Measurements from ENCODE around the gene RAPGEF4.

The RAPGEF4 gene

DNA sequence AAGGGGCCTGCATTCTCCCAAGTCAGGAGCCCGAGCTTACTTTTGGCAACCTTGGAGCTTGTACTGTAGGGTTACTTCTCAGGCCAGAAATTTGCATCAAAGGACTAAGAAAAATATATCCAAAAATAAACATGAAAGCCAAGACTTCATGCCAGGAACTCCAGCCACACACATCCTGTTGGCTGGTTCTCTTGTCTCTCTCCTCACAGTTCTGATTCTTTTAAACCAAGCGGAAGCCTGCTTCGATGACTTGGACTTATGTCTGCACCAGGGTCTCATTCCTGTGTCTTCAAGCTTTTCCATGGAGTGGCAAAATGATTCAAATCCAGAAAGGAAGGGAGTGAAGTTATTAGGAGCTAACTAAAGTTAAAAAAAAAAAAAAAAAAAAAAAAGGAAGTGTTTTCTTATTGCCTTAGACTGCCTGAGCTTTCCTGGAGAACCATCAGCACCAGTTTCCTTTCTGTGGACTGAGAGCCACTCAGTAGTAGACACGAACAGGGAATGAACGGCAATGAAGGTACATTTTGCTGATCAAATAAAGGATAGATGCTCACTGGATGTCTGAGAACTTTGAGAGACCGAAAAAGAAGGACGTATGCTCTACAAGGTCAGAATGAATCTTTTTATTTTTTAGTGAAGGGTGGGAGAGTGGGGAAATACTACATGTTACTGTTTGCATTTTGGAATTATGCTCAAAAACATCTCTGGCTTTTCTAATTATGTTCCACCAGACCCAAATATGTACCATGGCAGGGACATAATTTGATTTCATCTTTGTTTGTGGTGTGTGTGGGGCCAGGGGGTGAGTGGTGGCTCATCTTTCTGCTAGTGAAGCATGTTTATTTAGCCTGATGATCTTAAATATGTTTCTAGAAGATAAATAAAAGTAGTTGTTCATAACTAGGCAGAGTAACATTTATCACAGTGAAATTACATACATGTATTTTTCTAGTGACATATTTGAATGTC lies 86.0 kb downstream of the RAPGEF4 start:
- no peak for DNase-seq (ENCODE audit: extremely low read depth in 1 of 2, low read depth in 1 of 2)

GRCh38 chr2:172822585-172822984 lies 86.9 kb downstream of the RAPGEF4 start:
- DNase-seq (ENCODE audit: extremely low read depth in 1 of 2, low read depth in 1 of 2): no peak

- DNase-seq (ENCODE audit: extremely low read depth in 1 of 2, low read depth in 1 of 2): no peak
Measured at GRCh38 chr2:172823261-172823850, 87.7 kb downstream of the RAPGEF4 start.

GRCh38 chr2:172826522-172826921 lies 90.9 kb downstream of the RAPGEF4 start:
- DNase-seq (ENCODE audit: extremely low read depth in 1 of 2, low read depth in 1 of 2): no peak

- no peak for DNase-seq (ENCODE audit: extremely low read depth in 1 of 2, low read depth in 1 of 2)
Measured at GRCh38 chr2:172829229-172829628, 93.6 kb downstream of the RAPGEF4 start.

- DNase-seq (ENCODE audit: extremely low read depth in 1 of 2, low read depth in 1 of 2): no peak
Measured at GRCh38 chr2:172830482-172830881, 94.8 kb downstream of the RAPGEF4 start.

DNA sequence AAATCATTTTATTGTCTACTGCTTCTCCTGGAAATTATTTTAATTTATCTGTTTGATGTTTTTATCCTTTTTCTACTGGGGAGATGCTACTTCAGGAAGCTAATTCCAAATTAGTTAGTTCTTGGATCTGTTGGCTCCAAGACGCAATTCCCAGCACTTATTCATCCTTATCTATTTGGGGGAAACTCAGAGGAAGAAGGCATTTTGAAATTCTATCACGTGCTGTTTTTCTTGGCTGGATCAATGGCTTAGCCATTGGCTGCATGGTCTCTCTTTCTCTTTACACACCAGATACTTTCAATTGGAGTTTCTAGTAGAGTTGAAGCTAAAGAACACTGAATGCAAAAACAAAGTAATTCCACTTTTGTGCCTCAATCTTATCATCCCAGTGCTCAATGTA lies 98.3 kb downstream of the RAPGEF4 start:
- DNase-seq (ENCODE audit: extremely low read depth in 1 of 2, low read depth in 1 of 2): no peak

DNA sequence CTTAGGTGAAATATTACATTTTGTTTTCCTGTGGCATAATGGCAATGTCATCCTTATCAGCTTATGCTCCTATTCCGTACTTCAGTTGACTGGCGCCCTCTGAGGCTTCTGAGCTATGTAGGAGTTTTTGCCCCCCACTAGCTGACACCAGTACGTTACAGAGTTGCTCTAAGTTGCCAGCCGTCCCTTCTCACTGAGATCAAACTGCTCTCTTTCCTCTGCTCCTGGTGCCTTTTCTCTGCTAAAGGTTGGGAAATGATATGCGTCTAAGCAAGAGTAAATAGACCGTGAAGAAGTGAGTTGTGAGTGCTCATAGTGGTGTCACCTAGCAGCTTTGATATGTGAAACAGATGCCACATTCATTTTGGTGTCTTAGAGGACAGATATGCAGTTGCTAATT lies 99.2 kb downstream of the RAPGEF4 start:
- no peak for DNase-seq (ENCODE audit: extremely low read depth in 1 of 2, low read depth in 1 of 2)

DNA sequence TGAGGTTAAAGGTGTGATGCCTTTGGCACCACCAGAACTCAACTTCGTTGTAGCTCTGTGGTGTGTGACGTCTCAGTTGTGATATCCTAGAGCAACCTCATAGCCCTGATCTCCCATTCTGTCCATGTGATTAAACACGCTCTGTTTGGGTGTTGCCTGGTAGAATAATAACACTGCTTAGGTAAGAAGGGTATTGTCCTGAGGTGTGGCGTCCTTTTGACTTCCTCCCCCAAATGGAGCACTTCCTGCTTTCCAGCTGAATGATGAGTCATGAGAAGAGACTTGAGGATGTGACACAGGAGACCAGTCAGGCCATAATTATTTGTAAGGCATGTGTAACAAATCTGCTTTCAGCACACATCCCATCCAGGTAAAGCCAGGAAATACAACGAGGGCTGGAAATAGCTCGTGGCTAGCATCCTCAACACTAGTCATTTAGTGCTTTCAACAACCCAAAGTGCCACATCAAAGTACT lies 100.7 kb downstream of the RAPGEF4 start:
- no peak for DNase-seq (ENCODE audit: extremely low read depth in 1 of 2, low read depth in 1 of 2)

- DNase-seq (ENCODE audit: extremely low read depth in 1 of 2, low read depth in 1 of 2): no peak
Measured at GRCh38 chr2:172836827-172837226, 101.2 kb downstream of the RAPGEF4 start.

GRCh38 chr2:172839446-172839845 lies 103.8 kb downstream of the RAPGEF4 start:
- no peak for DNase-seq (ENCODE audit: extremely low read depth in 1 of 2, low read depth in 1 of 2)

DNA sequence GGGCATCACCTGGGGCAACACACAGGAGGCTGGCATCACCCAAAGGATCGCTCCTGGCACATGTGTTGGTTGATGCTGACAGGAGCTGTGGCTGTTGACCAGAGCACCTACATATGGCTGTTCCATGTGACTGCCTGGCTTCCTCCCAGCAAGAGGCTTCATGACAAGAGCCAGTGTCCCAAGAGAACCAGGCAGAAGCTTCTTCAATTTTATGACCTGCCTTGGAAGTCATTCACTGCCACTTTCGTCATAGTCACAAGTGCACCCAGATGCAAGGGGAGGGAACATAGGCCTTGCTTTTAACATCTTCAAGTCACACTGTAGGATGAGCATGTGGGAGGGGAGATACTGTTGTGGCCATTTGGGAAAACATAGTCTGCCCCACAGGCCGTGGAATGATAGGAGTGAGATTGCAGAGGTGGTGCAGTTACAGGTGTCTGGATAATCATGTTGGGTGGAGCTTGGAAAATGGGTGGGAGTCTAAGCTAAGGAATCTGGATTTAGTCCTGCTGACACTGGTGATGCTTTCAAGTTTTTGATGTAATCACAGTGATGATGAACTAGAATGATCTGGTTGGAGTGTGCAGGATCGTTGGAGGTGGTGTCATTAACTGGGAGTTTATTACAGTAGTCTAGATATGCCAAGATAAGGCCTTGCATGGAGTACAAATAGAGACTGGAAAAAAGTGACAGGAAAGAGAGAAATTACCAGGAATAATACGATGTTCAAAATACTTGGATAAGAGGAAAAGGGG lies 107.0 kb downstream of the RAPGEF4 start:
- no peak for DNase-seq (ENCODE audit: extremely low read depth in 1 of 2, low read depth in 1 of 2)

DNA sequence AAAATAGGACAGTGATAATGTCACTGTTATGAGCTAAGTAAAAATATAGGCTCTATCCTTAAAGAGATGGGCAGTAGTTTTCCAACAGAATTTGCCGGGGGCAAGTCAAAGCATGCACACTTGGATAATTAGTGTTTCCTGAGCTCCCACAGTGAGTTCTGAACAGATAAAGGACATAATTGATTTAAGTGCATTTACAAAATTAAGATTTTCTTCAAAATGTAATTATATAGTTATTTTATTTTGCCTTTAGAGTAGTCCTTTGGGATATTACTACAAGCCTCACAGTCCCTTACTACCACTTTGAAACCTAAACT lies 107.6 kb downstream of the RAPGEF4 start:
- no peak for DNase-seq (ENCODE audit: extremely low read depth in 1 of 2, low read depth in 1 of 2)

GRCh38 chr2:172843902-172844715 lies 108.5 kb downstream of the RAPGEF4 start:
- DNase-seq (ENCODE audit: extremely low read depth in 1 of 2, low read depth in 1 of 2): no peak

GRCh38 chr2:172845028-172845630 lies 109.5 kb downstream of the RAPGEF4 start:
- no peak for DNase-seq (ENCODE audit: extremely low read depth in 1 of 2, low read depth in 1 of 2)

GRCh38 chr2:172846551-172846950 lies 110.9 kb downstream of the RAPGEF4 start:
- DNase-seq (ENCODE audit: extremely low read depth in 1 of 2, low read depth in 1 of 2): no peak

DNA sequence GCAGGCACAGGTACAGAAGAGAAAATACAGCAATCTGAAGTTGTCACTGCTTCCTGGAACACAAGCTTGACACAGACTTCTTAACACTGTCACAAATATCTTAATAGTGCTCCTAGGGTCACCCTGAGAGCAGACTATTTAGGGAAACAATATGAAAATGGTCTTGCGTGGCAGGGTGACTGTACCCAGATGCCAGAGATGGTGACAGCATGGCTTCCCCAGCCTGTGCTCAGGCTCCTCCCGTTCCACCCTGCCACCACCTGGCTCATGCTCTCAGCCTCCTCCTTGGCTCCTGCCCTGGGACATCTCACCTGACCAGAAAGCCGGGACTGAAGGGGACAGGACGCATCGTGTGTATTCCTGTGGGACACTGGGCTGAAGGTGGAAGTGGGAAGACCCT lies 111.5 kb downstream of the RAPGEF4 start:
- no peak for DNase-seq (ENCODE audit: extremely low read depth in 1 of 2, low read depth in 1 of 2)

DNA sequence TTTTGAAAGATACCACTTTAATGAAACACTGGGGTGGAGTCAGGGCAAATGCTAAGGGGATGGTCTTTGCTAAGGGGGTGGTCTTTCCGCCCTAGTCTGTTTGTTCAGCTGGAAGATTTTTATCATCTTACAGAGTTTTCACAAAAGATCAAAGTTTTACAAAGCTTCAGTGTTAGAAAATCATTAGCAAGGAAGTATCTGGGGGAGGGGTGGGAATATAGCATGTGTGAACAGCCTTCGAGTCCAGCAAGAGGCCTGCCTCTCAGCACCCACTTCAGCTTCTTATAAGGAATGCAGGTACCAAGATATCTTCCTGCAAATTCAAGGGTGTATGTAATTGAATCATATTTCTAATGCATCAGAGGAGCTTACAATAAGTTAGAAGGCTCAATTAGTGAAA lies 112.9 kb downstream of the RAPGEF4 start:
- DNase-seq (ENCODE audit: extremely low read depth in 1 of 2, low read depth in 1 of 2): no peak

DNA sequence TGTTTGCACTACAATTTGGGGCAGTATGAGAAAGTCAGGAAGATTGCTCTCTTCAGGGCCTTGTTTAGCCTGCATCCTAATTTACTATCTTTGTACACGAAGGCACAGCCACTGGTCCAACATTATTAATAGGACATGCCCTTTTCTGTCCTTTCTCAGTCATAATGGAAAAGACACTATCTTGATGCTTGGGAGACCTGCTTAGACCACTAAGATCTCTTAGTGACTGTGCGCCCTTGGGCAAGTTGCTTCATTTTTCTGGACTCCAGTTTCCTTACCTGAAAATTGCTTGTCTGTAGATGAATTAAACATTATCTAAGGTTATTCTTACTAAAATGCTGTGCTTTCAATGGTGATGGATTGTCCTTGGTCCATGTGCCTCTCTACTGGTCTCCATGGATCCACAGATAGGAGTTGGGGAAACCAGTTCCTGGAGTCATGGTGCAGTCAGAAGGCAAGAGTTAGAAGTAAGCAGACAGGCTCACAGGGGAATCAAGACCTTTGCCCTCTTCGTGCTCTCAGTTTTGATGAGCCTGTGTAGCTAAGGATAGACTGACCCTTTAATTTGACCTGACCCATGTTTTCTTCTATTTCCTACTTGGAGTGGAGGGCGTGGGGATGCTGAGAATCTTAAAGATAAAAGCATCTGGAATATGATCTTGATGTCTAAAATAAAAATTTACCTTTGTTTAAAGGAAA lies 114.0 kb downstream of the RAPGEF4 start:
- DNase-seq (ENCODE audit: extremely low read depth in 1 of 2, low read depth in 1 of 2): no peak

DNA sequence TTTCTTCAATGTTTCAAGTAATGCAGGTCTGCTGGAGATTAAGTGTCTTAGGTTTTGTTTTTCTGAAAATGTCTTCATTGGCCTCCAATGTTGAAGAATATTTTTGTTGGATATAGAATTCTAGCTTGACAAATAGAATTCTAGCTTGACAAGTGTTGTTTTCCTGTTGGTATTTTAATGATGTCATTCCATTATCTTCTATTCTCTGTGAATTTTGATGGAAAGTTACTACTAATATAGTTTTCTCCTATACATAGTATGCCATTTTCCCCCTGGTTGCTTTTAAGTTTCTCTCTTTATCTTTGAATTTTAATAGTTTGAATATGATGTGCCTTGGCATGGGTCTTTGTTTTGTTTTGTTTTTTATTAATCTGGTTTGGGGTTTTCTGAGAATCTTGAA lies 119.9 kb downstream of the RAPGEF4 start:
- no peak for DNase-seq (ENCODE audit: extremely low read depth in 1 of 2, low read depth in 1 of 2)
